Thyroid gland (tissue), 4 donors: ENCODE data around the gene NUPR2. TPM values are rescaled to one million over a fixed set of nuclear protein-coding genes. Genes with fewer than 3 reads are reported as not detected.
"Not testable (repeated sequence)": the region's sequence is repeated elsewhere in the genome, so short reads cannot be mapped to it uniquely, and the experiment has no call there.

Source experiments
- DNase-seq, 2 donors: peaks; one replicate each; pipeline ENCODE4 v3.0.0-alpha.2; 2019
- H3K27ac ChIP-seq, 3 donors: fragments of 200-600 bp; sonication (generic); 1 replicate in 2 of 3; 2 replicates in 1 of 3; pipeline ENCODE4 v1.5.1; 2016 to 2019; ENCODE audit warnings: mild to moderate bottlenecking in 1 of 3, moderate library complexity in 1 of 3
- H3K27me3 ChIP-seq: fragments of 200-600 bp; sonication (generic); one replicate; pipeline ENCODE4 v1.5.1; 2019
- H3K36me3 ChIP-seq, 2 donors: fragments of 200-600 bp; sonication (generic); one replicate each; pipeline ENCODE4 v1.5.1; 2016 to 2019
- H3K4me1 ChIP-seq, 2 donors: fragments of 200-600 bp; sonication (generic); one replicate each; pipeline ENCODE4 v1.5.1; 2017 to 2019
- H3K4me3 ChIP-seq, 3 donors: fragments of 200-600 bp; sonication (generic); replicated peaks in 1 of 3; 1 replicate in 2 of 3; 2 replicates in 1 of 3; pipeline ENCODE4 v1.5.1; 2016; ENCODE audit warnings: mild to moderate bottlenecking in 1 of 3
- H3K9me3 ChIP-seq: fragments of 200-600 bp; sonication (generic); one replicate; pipeline ENCODE4 v1.5.1; 2017
- POLR2A ChIP-seq, 2 donors: fragments of 450-650 bp; IDR thresholded peaks; one replicate each; pipeline ENCODE4 v1.6.1; 2017; ENCODE audit warnings: antibody characterized with exemption in 2 of 2, mild to moderate bottlenecking in 2 of 2, moderate library complexity in 1 of 2
- WGBS, 2 donors: methylation state at CpG; one replicate each; pipeline ENCODE4 v1.1.5; 2017; 5-methylcytosine and 5-hydroxymethylcytosine counted together
- intact Hi-C: fragments of 100-400 bp; cut with DNase I; formaldehyde crosslinking; loops from one replicate; pipeline ENCODE4 v1.15.1; 2023
- total RNA-seq, 4 donors: library from RNA; depleted of rRNA; stranded (reverse); fragments of >200 nt; gene quantifications; one replicate each; pipeline ENCODE4 v1.2.3, GENCODE V29; 2016
- TF ChIP-seq, protein P1 (sequence below), 6 experiments: fragments of 200-600 bp in 3 of 6; fragments of 450-650 bp in 3 of 6; sonication (generic) in 3 of 6; IDR thresholded peaks; one replicate each; pipeline ENCODE4 v1.5.1; 2016 to 2019; ENCODE audit warnings: antibody characterized with exemption in 6 of 6, mild to moderate bottlenecking in 2 of 6, inconsistent platforms in 1 of 6, moderate library complexity in 1 of 6

Gene NUPR2
- total RNA-seq, 4 donors from 2014 or later: 26.3 to 38.5 (median 34.5) TPM

DNA sequence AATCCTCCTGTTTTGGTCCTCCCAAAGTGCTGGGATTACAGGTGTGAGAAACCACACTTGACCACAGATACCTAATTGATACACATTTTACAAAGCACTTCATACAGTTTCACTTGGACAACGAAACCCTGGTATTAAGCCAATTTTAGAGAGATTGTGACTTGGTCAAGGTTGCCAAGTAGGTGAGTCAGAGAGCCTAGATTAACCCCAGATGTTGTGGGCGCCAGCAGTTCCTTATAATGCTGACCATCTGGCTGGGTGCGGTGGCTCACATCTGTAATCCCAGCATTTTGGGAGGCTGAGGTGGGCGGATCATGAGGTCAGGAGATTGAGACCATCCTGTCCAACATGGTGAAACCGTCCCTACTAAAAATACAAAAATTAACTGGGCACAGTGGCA lies 18.5 kb downstream of the NUPR2 start:
- 68 to 70% methylated on average over 5 of the region's 5 CpGs for WGBS, 2 donors
- Histone ChIP-seq H3K4me1 (peaks cover 6 to 13% of the 10 kb centered on the region in 2 donors), H3K4me3 (no peak overlapping the region), H3K27ac (peak overlapping the region in 2 of 3 donors; percentile 12 to 26), H3K36me3 (peaks cover 30 to 36% of the 10 kb centered on the region in 2 donors), H3K27me3 (no peaks in the 10 kb centered on the region), H3K9me3 (no peaks in the 10 kb centered on the region)
- DNase-seq: peak; percentile 39 to 56
- intact Hi-C loops: loop anchor here (10.0 kb wide), 1 partner anchor 453 kb away; no protein-coding TSS in a partner anchor
- no peak for TF ChIP-seq POLR2A (IDR thresholded peaks at IDR 0.05)
- TF ChIP-seq, protein P1, sequence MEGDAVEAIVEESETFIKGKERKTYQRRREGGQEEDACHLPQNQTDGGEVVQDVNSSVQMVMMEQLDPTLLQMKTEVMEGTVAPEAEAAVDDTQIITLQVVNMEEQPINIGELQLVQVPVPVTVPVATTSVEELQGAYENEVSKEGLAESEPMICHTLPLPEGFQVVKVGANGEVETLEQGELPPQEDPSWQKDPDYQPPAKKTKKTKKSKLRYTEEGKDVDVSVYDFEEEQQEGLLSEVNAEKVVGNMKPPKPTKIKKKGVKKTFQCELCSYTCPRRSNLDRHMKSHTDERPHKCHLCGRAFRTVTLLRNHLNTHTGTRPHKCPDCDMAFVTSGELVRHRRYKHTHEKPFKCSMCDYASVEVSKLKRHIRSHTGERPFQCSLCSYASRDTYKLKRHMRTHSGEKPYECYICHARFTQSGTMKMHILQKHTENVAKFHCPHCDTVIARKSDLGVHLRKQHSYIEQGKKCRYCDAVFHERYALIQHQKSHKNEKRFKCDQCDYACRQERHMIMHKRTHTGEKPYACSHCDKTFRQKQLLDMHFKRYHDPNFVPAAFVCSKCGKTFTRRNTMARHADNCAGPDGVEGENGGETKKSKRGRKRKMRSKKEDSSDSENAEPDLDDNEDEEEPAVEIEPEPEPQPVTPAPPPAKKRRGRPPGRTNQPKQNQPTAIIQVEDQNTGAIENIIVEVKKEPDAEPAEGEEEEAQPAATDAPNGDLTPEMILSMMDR (IDR thresholded peaks at IDR 0.05): no peak

DNA sequence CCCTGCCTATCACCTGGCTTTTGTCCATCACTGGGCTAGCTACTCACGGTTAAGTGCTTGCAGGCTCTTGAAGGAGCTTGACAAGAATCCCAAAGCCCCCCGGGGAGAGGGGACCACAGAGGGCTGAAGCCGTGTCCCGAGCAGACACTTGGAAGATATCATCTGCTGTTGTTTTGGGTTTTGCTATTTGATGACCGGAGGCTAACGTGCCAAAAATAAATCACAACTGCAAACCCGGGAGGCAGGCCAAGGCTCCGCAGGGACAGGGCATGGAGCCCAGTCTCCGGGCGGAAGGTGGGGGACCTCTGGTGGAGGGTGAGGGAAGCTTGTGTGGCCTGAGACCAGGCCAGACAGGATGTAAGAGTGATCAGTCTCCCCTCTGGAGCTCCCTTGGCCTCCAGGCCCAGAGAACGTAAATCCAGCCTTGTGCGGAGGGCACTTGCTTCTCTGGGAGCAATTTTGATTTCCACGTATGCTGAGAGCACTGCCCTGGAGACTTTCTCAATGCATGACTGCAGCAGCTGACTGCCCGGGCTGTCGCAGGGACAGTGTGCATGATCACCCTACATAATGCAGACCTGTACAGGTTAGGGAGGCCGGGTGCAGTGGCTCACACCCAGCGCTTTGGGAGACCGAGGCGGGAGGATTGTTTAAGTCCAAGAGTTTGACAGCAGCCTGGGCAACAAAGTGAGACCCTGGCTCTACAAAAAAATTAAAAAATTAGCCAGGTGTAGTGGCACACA lies 23.3 kb downstream of the NUPR2 start, which contains the start of gene PHKG1:
PHKG1 (minus strand) TSS at position 164 of the 743 bp plus-strand sequence. CDS start 4,011 bp downstream, outside the sequence.
- TF ChIP-seq POLR2A (IDR thresholded peaks at IDR 0.05): no peak
- TF ChIP-seq, protein P1 (IDR thresholded peaks at IDR 0.05): peak in 3 of 6 experiments; percentile 25 to 68 (median 49)
- no peaks in the 10 kb centered on the region for H3K27me3 ChIP-seq
- H3K27ac ChIP-seq: peak within 1 kb of the TSS; percentile 23 to 42 (median 34)
- peak; percentile 80 to 89 for DNase-seq
- no peaks in the 10 kb centered on the region for H3K36me3 ChIP-seq
- WGBS, 2 donors: 24 to 31% methylated on average over 19 of the region's 19 CpGs
- no peak within 1 kb of the TSS for H3K4me3 ChIP-seq
- H3K4me1 ChIP-seq: peaks cover 17 to 26% of the 10 kb centered on the region in 2 donors
- H3K9me3 ChIP-seq: no peaks in the 10 kb centered on the region
- intact Hi-C loops: loop anchor here (10.0 kb wide), 1 partner anchor 448 kb away; no protein-coding TSS in a partner anchor

DNA sequence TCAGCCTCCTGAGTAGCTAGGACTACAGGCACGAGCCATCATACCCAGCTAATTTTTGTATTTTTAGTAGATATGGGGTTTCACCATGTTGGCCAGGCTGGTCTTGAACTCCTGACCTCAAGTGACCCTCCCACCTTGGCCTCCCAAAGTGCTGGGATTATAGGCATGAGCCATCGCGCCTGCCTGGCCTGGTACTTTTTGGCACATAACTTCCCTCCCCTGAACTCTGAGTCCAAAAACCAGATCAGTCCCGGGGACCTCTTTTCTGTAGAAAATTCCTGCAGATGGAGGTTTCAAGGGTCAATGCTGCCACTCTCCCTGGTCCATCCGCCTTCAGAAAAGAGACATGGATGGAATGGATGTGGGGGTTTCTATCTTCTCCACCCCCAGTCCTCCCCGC lies 23.8 kb downstream of the NUPR2 start:
- intact Hi-C loops: loop anchor here (10.0 kb wide), 1 partner anchor 448 kb away; no protein-coding TSS in a partner anchor
- not testable (repeated sequence) for H3K27me3 ChIP-seq, H3K4me3 ChIP-seq, H3K36me3 ChIP-seq, H3K9me3 ChIP-seq, DNase-seq
- Histone ChIP-seq H3K27ac (peak overlapping the region; percentile 9 to 42 (median 34)), H3K4me1 (peaks cover 17 to 21% of the 10 kb centered on the region in 2 donors)
- 34 to 40% methylated on average over 6 of the region's 6 CpGs for WGBS, 2 donors

DNA sequence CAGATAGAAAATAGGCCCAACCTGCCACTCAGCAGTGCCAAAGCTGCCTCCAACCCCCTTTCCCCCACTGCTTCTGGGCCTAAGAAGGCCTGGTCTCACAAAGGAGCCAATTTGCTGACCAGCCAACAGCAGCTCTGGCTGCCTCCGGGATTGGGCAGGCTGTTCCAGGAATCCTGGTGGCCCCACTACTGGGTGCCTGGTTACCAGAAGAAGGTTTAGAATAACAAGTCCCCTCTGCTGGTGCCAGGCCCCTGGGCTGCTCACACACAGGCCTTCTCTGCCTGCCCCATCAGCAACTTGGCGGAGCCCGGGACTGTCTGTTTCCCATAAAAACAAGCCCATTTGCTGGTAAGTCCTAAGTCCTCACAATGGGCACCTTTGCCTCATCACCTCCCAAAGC lies 24.6 kb downstream of the NUPR2 start:
- WGBS, 2 donors: 33 to 70% methylated on average over 1 to 3 of the region's 3 CpGs
- Histone ChIP-seq H3K4me3 (no peak overlapping the region), H3K36me3 (no peaks in the 10 kb centered on the region), H3K27ac (peak overlapping the region; percentile 9 to 42 (median 30)), H3K9me3 (no peaks in the 10 kb centered on the region), H3K27me3 (no peaks in the 10 kb centered on the region), H3K4me1 (peaks cover 17 to 21% of the 10 kb centered on the region in 2 donors)
- intact Hi-C loops: loop anchor here (10.0 kb wide), 1 partner anchor 447 kb away; no protein-coding TSS in a partner anchor
- peak; percentile 43 to 55 for DNase-seq
- no peak for TF ChIP-seq POLR2A (IDR thresholded peaks at IDR 0.05)
- TF ChIP-seq, protein P1 (IDR thresholded peaks at IDR 0.05): no peak

DNA sequence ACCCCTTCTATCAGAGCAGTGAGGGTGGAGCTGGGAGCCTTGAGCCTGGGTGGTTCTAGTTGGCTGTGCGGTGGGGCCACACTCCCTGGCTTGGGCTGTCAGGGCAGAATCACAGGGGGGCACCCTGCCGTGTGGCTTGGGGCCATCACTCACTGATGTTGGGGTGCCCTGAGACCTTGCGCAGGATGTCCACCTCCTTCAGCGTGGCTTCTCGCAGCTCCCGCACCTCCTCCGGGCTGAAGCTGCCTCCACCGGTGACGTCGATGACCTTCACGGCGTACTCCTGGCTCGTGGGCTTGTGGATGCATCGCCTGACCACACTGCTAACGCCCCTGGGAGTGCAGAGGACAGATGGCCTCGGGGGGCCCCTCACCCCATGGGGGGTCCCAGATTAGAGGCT lies 28.8 kb downstream of the NUPR2 start:
- H3K36me3 ChIP-seq: peaks cover 0 to 4% of the 10 kb centered on the region in 2 donors
- no peaks in the 10 kb centered on the region for H3K27me3 ChIP-seq
- no peaks in the 10 kb centered on the region for H3K9me3 ChIP-seq
- no peak overlapping the region for H3K4me3 ChIP-seq
- WGBS, 2 donors: 88 to 97% methylated on average over 7 to 15 of the region's 16 CpGs
- H3K27ac ChIP-seq: no peak overlapping the region
- no peak for TF ChIP-seq POLR2A (IDR thresholded peaks at IDR 0.05)
- TF ChIP-seq, protein P1 (IDR thresholded peaks at IDR 0.05): no peak
- peaks cover 16 to 21% of the 10 kb centered on the region in 2 donors for H3K4me1 ChIP-seq
- DNase-seq: no peak
- intact Hi-C loops: no loop called here
